Type B pancreatic cell (in vitro differentiated cells): ENCODE data around the gene LILRA5. TPM values are rescaled to one million over a fixed set of nuclear protein-coding genes. Genes with fewer than 3 reads are reported as not detected.
"Not testable (repeated sequence)": the region's sequence is repeated elsewhere in the genome, so short reads cannot be mapped to it uniquely, and the experiment has no call there.

Experiments used
- DNase-seq: peaks from one replicate; pipeline ENCODE4 v3.0.0; 2021; ENCODE audit warnings: mixed read lengths; ENCODE audit not compliant: unreplicated experiment; ENCODE audit errors: extremely low spot score
- H3K27ac Mint-ChIP-seq: 2 replicates; pipeline ENCODE4 v1.8.0; 2021; ENCODE audit warnings: mild to moderate bottlenecking, mixed read lengths
- H3K27me3 Mint-ChIP-seq: 2 replicates; pipeline ENCODE4 v1.8.0; 2021; ENCODE audit warnings: mixed read lengths
- H3K36me3 Mint-ChIP-seq: 2 replicates; pipeline ENCODE4 v1.8.0; 2021; ENCODE audit warnings: mixed read lengths
- H3K4me1 Mint-ChIP-seq: one replicate; pipeline ENCODE4 v1.8.0; 2021; ENCODE audit warnings: mixed read lengths; ENCODE audit not compliant: unreplicated experiment
- H3K4me3 Mint-ChIP-seq: 2 replicates; pipeline ENCODE4 v1.8.0; 2021; ENCODE audit warnings: mild to moderate bottlenecking, mixed read lengths
- H3K9me3 Mint-ChIP-seq: 2 replicates; pipeline ENCODE4 v1.8.0; 2021; ENCODE audit warnings: mixed read lengths
- total RNA-seq: library from RNA; stranded (reverse); gene quantifications from 2 replicates; pipeline ENCODE4 v1.2.1, GENCODE V29; 2021; ENCODE audit warnings: low replicate concordance
- TF ChIP-seq, protein P1 (sequence below): fragments of 200-600 bp; sonication (generic); conservative IDR thresholded peaks from 2 replicates; pipeline ENCODE4 v1.5.0; 2021; ENCODE audit warnings: antibody characterized with exemption, mild to moderate bottlenecking

Gene LILRA5
- total RNA-seq, 1 donor from 2014 or later = not detected

DNA sequence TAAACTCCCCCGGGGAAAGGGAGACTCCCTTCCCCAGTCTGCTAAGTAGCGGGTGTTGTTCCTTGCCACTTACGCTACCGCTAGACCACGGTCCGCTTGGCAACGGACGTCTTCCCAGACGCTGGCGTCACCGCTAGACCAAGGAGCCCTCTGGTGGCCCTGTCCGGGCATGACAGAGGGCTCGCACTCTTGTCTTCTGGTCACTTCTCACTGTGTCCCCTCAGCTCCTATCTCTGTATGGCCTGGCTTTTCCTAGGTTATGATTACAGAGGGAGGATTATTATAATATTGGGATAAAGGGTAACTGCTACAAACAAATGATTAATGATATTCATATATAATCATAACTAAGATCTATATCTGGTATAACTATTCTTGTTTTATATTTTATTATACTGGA, 10.0 kb upstream of the LILRA5 start:
- not testable (repeated sequence) for H3K9me3 Mint-ChIP-seq, H3K4me3 Mint-ChIP-seq, H3K27ac Mint-ChIP-seq, H3K36me3 Mint-ChIP-seq, H3K4me1 Mint-ChIP-seq, DNase-seq
- TF ChIP-seq, protein P1, sequence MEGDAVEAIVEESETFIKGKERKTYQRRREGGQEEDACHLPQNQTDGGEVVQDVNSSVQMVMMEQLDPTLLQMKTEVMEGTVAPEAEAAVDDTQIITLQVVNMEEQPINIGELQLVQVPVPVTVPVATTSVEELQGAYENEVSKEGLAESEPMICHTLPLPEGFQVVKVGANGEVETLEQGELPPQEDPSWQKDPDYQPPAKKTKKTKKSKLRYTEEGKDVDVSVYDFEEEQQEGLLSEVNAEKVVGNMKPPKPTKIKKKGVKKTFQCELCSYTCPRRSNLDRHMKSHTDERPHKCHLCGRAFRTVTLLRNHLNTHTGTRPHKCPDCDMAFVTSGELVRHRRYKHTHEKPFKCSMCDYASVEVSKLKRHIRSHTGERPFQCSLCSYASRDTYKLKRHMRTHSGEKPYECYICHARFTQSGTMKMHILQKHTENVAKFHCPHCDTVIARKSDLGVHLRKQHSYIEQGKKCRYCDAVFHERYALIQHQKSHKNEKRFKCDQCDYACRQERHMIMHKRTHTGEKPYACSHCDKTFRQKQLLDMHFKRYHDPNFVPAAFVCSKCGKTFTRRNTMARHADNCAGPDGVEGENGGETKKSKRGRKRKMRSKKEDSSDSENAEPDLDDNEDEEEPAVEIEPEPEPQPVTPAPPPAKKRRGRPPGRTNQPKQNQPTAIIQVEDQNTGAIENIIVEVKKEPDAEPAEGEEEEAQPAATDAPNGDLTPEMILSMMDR = peak; percentile 38
- H3K27me3 Mint-ChIP-seq = peaks cover 17% of the 10 kb centered on the region

DNA sequence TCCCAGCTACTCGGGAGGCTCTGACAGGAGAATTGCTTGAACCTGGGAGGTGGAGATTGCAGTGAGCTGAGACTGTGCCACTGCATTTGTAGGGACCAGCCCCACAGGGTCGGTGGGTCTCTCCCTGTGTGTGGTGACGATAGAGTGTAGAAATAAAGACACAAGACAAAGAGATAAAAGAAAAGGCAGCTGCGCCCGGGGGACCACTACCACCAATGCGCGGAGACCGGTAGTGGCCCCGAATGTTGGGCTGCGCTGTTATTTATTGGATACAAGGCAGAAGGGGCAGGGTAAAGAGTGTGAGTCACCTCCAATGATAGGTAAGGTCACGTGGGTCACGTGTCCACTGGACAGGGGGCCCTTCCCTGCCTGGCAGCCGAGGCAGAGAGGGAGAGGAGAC, 9.3 kb upstream of the LILRA5 start:
- peaks cover 21% of the 10 kb centered on the region for H3K27me3 Mint-ChIP-seq
- not testable (repeated sequence) for H3K36me3 Mint-ChIP-seq, H3K27ac Mint-ChIP-seq

DNA sequence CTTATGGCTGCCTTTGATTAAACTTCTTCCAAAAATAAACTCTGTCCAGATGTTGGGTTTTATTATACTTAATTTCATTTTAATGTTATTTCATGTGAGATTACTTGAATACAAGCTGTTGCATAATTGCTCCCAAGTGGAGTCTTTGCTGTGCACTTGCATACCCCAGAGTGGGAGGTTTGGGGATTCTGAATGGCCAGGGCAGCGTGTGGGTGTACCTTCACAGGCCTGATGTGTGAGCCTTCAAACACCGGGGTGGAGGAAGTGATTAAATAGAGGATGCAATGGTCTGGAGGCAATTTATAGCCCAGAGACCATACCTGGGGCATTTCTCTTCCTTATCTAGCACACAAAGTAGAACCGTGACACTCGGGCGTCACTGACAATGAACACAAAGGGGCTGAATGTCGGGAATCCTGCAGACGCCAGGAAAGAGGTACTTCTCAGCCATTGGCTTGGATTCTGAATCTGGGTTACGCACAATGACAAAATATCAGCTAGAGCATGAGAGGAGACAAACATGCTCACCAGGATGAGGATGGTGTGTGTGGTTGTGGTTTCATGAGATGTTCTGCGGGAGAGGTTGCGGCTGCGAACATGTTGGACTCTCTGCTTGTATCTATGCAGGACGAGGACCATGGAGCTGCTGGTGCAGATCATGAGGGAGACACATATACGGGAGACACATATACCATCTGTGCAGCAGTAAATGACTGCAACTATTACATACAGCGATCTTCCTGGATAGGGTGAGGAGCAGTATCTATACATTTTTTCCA, 7.1 kb upstream of the LILRA5 start:
- no peak for DNase-seq
- Mint-ChIP-seq H3K27ac (no peak overlapping the region), H3K4me3 (no peak overlapping the region), H3K27me3 (peaks cover 23% of the 10 kb centered on the region), H3K4me1 (no peaks in the 10 kb centered on the region), H3K36me3 (no peaks in the 10 kb centered on the region), H3K9me3 (peaks cover 6% of the 10 kb centered on the region)
- TF ChIP-seq, protein P1 = no peak

More for the DNA sequence above, 9.3 kb upstream of the LILRA5 start:
- H3K4me1 Mint-ChIP-seq, DNase-seq, H3K9me3 Mint-ChIP-seq, H3K4me3 Mint-ChIP-seq: not testable (repeated sequence)

DNA sequence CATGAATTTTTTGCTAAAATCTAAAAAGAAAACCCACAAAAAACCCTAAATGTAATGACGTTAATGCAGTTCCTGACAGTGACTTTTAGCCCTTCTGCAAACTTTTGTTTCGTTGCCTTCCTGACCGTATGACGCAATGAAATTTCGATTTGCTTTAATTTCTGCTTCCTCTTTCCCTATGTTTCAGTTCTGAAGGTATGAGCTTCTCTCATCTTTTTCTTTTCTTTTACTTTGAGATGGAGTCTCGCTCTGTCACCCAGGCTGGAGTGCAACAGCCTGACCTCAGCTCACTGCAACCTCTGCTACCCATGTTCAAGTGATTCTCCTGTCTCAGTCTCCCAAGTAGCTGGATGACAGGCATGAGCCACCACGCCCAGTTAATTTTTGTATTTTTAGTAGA, 6.1 kb upstream of the LILRA5 start:
- Mint-ChIP-seq H3K36me3 (no peaks in the 10 kb centered on the region), H3K4me1 (no peaks in the 10 kb centered on the region), H3K9me3 (peaks cover 6% of the 10 kb centered on the region), H3K27me3 (peaks cover 15% of the 10 kb centered on the region), H3K4me3 (no peak overlapping the region), H3K27ac (no peak overlapping the region)
- TF ChIP-seq, protein P1 = no peak
- DNase-seq = no peak

DNA sequence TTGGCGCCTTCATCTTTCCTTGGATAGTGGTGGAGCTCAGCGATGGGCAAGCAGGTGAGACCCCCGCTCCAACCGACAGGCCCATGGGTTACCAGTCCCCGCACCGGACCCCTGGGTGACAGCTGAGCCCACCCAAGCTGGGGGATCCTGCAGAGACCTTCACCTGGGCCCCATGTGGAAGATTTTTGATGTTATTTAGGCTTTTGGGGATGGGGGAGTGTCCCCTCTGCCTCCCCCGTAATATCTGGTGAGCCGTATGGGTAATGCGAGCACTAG, 4.9 kb upstream of the LILRA5 start:
- Mint-ChIP-seq H3K27me3 (peaks cover 18% of the 10 kb centered on the region), H3K9me3 (peaks cover 6% of the 10 kb centered on the region), H3K4me3 (no peak overlapping the region), H3K4me1 (no peaks in the 10 kb centered on the region), H3K36me3 (no peaks in the 10 kb centered on the region), H3K27ac (no peak overlapping the region)
- TF ChIP-seq, protein P1 = no peak
- no peak for DNase-seq

DNA sequence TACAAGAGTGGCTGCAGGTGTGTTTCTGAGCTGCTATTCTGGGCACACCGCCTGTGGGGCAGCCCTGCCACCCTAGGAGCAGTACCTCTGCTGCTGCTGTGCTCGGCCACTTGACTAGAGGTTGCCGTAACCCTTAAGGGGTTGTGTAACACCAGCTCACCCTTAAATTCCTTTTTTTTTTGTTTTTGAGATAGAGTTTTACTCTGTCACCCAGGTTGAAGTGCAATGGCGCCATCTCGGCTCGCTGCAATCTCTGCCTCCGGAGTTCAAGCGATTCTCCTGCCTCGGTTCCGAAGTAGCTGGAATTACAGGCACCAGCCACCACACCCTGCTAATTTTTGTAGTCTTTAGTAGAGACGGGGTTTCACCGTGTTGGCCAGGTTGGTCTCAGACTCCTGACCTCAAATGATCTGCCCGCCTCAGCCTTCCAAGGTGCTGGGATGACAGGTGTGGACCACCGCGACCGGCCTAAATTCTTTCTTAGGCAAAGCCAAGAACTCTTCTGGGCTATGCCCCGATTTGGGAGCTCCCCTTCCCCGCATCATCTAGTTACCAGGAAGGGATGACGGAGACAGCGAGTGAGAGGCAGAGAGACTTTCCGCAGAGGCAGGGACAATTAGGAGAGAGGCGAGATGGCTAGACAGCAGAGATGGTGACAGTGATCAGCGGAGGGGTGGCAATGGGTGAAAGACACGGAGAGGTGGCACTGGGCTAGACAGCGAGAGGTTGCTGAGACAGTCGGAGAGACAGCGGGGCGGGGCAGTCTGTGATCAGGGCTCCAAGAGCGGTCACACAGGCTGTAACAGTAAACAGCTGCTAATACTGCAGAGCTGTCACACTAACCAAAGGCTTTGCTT, 4.4 kb upstream of the LILRA5 start:
- Mint-ChIP-seq H3K36me3 (no peaks in the 10 kb centered on the region), H3K27ac (no peak overlapping the region), H3K27me3 (peaks cover 18% of the 10 kb centered on the region), H3K4me1 (no peaks in the 10 kb centered on the region), H3K4me3 (no peak overlapping the region), H3K9me3 (peaks cover 6% of the 10 kb centered on the region)
- TF ChIP-seq, protein P1 = no peak
- peak; percentile 34 for DNase-seq
